HG02870 (cell line): ENCODE results near the gene STX11.

ENCODE experiments used
- ATAC-seq: cut with Tn5 transposase; IDR thresholded peaks from one replicate; pipeline ENCODE4 v1.9.1; 2021; ENCODE audit warnings: mild to moderate bottlenecking, moderate library complexity; ENCODE audit not compliant: unreplicated experiment

Gene STX11

GRCh38 chr6:144213315-144213714 is 63.0 kb downstream of the STX11 start:
- no peak for ATAC-seq

- no peak for ATAC-seq
Observed at GRCh38 chr6:144214029-144214428, 63.7 kb downstream of the STX11 start.

GRCh38 chr6:144214622-144215401 is 64.5 kb downstream of the STX11 start:
- no peak for ATAC-seq

DNA sequence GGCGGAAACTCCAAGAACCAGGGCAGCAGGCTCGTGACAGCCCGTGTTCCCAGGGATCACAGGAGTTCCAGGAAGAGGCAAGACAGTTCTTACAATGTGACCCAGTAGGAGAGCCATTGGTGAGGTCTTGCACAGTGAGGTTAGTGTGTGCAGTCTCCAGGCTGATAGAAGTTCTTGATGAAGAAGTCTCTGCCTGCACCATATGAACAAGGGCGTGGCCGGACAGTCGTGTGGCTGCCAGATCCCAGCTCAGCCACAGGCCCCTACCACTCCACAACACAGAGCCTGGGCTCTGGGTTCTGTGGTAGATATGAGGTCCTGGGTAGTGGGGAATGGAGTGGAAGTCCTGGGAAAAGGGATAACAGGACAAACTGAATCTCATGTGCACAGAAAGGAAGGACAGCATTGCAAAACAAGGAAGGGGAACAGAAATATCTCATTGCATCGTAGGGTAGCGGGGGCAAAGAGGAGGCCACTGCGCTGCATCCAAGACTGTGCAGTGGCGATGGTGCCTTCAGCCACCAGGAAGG is 65.2 kb downstream of the STX11 start:
- no peak for ATAC-seq

GRCh38 chr6:144215932-144216667 is 65.8 kb downstream of the STX11 start:
- peak; percentile 85 for ATAC-seq

GRCh38 chr6:144216668-144217218 is 66.4 kb downstream of the STX11 start:
- peak; percentile 41 for ATAC-seq

GRCh38 chr6:144217264-144217663 is 66.9 kb downstream of the STX11 start:
- no peak for ATAC-seq

DNA sequence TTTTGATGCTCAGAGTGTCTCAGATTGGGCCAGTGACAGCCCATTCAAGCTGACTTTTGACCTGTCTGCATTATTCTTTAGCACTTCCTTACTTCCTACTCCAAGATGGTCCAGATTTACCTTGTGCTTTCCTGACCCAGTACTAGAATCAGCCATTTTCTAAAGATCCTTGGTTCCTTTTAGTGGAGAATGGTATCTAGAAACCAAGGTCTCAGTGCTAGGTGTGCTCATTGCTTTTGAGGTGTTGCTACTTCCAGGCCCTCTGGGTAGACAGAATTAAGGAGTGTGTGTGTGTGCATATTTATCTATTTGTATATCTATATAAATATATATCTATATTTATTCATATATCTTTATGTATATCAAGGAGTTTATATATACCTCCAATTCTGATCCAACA is 67.5 kb downstream of the STX11 start:
- no peak for ATAC-seq

GRCh38 chr6:144219056-144219685 is 68.9 kb downstream of the STX11 start:
- ATAC-seq, result no peak

GRCh38 chr6:144220031-144220790 is 69.9 kb downstream of the STX11 start:
- no peak for ATAC-seq

- ATAC-seq, result no peak
Observed at GRCh38 chr6:144223686-144224085, 73.4 kb downstream of the STX11 start.

- no peak for ATAC-seq
Observed at GRCh38 chr6:144231721-144232120, 81.4 kb downstream of the STX11 start.

DNA sequence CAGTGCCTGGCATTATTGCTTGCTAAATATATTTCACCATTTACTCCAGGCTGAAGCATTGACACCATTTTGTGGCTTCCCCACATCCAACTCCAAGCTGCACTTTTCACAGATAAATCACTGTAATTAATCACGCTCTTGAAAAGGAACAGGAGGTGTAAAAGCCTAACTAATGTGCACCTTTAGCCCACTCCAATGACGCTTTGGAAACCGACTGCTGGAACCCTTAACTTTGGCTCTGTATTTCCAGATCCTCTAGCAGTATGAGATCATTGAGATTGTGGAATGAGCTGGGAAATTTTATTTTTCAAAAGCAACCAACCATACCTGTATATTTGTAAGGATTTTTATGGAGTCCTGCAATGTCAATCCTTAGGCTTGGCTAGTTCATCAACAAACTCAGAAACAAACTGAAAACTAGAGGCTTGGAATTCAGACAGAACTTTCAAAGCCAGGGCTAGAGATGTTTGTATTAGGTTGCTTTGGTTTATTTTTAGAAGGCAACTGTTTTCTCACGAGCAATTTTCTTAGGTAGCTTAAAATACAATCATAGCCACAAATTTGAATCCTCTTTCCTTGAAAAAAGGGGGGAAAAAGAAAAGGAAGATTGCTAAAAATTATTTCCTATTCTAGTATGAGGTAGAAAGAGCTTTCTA is 82.0 kb downstream of the STX11 start:
- no peak for ATAC-seq

DNA sequence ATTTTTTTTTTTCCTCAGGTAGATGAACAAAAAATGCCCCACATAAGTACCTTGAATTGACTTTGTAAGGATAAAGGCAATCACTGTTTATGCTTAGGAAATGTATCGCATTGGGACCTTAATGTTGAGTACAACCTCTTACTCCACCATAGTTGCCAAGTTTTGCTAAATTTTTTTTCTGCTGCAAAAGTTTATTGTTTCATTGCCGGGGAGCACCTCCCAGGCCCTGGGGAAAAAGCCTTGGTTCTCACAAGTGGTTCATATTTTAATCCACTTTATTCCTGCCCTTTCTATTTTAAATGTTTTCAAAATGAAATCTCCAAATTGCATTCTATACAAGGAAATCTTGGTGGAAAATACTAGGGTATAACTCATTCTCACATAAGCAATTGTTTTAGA is 82.5 kb downstream of the STX11 start:
- no peak for ATAC-seq

DNA sequence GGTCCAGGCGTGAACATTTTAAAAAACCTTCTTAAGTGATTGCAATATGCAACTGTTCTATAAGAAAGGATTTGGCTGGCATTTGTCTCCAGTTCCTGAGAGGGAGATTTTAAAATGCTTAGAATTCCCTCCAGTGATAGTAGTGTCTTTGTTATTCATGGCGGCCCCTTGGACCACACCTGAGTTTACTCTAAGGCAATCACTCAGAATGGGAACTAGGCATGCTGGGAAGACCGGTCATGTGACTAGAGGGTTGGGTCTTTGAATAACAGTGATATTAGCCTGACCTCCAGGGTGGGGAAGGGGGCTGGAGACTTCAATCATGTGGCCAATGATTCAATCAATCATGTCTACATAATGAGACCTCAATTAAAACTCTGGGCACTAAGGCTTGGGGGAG is 84.1 kb downstream of the STX11 start:
- no peak for ATAC-seq

DNA sequence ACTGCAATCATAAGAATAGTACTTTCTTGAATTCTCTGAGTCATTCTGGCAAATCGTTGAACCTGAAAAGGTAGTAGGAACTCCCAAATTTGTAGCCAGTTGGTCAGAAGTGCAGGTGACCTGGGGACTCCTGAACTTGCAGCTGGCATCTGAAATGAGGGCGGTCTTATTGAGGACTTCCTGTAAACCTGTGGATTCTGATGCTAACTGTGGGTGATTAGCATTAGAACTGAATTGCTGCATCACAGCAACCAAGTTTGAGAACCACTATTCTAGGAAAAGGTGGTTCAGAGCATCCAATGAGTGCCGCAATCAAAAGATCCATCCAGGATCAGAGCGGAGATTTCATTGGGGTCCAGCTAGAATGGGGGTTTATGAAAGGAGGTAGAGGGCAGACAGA is 84.6 kb downstream of the STX11 start:
- no peak for ATAC-seq
